Non-pigmented ciliary epithelial cell (primary cell): Measurements from ENCODE around the gene P3H4.

Source experiments
- DNase-seq: peaks from one replicate; pipeline ENCODE4 v3.0.0-alpha.2; 2010; ENCODE audit warnings: low read depth

The P3H4 gene

GRCh38 chr17:41769985-41770384 lies 41.8 kb downstream of the P3H4 start:
- no peak for DNase-seq

GRCh38 chr17:41769346-41769862 lies 42.3 kb downstream of the P3H4 start:
- DNase-seq = no peak

DNA sequence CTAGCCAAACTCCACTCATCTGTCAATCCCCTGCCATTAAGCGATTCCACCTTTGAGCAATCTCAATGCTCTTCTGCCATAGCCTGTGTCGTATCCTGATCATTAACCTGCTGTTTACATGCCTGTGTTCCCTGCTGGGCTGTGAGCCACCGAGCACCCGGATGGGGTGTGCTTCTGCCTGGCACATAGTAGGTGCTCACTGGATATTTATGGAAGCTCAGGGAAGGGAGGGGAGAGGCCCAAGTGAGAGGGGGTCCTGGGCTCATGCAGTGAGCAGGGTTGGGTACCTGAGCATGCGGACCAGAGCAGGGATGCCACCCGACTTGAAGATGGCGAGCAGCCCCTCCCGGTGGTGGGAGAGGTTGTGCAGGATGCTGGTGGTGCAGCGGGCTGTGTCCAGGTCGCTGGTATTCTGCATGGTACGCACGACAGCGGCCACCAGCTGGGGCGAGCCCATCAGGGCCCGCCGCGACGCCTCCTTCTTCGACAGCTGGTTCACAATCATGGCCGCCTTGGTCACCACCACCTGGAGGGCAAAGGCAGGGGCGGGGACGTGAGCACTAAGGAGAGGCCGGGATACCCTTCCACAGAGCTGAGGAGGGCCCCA lies 43.0 kb downstream of the P3H4 start:
- DNase-seq = no peak

DNA sequence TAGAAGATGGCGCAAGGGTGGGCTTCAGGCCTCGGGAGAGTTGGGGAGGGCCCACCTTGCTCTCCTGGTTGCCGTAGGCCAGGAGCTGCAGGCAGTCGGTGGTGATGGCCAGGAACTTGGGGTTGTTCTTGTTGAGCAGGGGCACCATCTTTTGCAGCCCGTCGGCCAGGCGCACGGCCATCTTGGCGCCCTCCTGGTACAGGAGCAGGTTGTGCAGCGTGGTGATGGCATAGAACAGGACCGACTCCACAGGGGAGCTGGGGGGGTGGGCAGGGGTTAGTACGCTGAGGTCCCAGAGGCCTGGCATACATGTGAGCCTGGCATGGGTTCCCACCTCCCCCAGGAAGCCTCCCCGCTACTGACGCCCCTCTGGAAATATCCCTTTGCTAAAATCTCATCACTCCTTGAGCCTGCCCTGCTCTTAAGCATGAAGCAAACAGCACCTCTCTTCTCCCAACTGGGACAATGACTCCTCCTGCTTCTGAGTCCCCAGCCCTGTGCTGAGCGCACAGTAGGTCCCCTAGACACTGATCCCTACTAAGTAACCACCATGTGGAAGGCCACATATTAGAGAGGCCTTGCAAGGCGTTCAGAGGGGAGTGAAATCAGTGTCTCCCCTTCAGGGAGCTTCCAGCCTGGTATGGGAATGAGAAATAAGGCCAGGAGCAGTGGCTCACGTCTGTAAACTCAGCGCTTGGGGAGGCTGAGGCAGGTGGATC lies 44.3 kb downstream of the P3H4 start:
- no peak for DNase-seq

- DNase-seq = no peak
These were observed 45.6 kb downstream of the P3H4 start for GRCh38 chr17:41766135-41766534.

GRCh38 chr17:41763327-41763726 lies 48.4 kb downstream of the P3H4 start:
- DNase-seq = no peak

DNA sequence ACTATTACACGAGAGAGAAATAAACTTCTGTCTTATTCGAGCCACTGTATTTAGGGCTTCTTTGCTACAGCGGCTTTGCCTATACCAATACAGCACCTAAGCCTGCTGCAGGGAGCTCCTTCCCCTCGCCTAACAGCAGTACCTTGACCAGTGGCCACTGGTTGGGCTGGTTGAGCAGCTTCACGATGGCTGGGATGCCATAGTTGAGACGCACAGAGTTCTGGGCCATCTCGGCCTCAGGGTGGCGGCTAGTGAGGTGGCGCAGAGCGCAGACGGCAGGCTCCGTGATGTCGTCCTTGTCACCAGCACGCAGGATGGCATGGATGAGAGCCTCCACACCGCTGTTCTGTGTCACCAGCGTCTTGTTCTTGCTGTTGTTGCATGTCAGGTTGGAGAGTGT lies 48.9 kb downstream of the P3H4 start:
- no peak for DNase-seq

- no peak for DNase-seq
These were observed 49.4 kb downstream of the P3H4 start for GRCh38 chr17:41762391-41762790.

DNA sequence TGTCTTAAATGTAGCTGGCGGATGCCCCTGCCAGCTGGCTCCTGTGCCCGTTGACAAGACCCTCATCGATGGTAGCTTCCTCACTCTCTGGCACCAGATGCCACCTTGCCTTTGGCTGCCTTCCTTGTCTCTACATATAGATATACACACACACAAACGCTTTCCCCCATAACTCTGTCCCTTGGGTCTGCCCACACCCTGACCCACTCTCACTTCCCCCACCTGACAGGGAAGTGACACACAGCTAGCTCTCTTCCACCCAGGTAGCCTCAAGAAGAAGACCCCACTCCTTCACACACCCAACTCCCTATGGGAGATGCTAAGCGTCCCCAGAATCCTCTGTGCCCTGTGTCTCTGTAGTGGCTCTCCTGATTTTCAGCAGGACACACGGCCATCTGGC lies 50.9 kb downstream of the P3H4 start:
- DNase-seq = no peak

GRCh38 chr17:41758601-41759000 lies 53.1 kb downstream of the P3H4 start:
- no peak for DNase-seq

- no peak for DNase-seq
These were observed 57.7 kb downstream of the P3H4 start for GRCh38 chr17:41754066-41754465.
